Kidney epithelial cell (primary cell): Measurements from ENCODE around the gene PLEKHM3. TPM values are rescaled to one million over a fixed set of nuclear protein-coding genes. Genes with fewer than 3 reads are reported as not detected.

Source experiments
- DNase-seq: peaks from one replicate; pipeline ENCODE4 v3.0.0-alpha.2; 2010; ENCODE audit warnings: low read depth
- H3K27me3 ChIP-seq: 2 replicates; pipeline ENCODE4 v1.6.0; 2011; ENCODE audit warnings: low read length; ENCODE audit not compliant: control insufficient read depth, insufficient read depth
- H3K36me3 ChIP-seq: 2 replicates; pipeline ENCODE4 v1.5.1; 2011; ENCODE audit warnings: low read length; ENCODE audit not compliant: control insufficient read depth, insufficient read depth
- H3K4me3 ChIP-seq: 2 replicates; pipeline ENCODE4 v1.5.1; 2011; ENCODE audit warnings: low read depth, mild to moderate bottlenecking, control low read depth, low read length
- CTCF ChIP-seq: IDR thresholded peaks from 2 replicates; pipeline ENCODE4 v1.5.1; 2011; ENCODE audit warnings: mild to moderate bottlenecking, moderate library complexity, low read length, control low read depth, inconsistent platforms; ENCODE audit not compliant: insufficient read depth, poor library complexity, severe bottlenecking
- total RNA-seq: library from RNA; depleted of rRNA; stranded (reverse); fragments of >200 nt; gene quantifications from 2 replicates; pipeline ENCODE4 v1.2.3, GENCODE V29; 2015

PLEKHM3 gene
- total RNA-seq, 1 donor from 2014 or later, result 6.3 TPM

GRCh38 chr2:207831584-207832248 lies 193.6 kb downstream of the PLEKHM3 start:
- TF ChIP-seq CTCF, result no peak
- no peaks in the 10 kb centered on the region for H3K36me3 ChIP-seq
- no peak overlapping the region for H3K4me3 ChIP-seq
- no peaks in the 10 kb centered on the region for H3K27me3 ChIP-seq
- DNase-seq, result no peak

- Histone ChIP-seq H3K4me3 (no peak overlapping the region), H3K27me3 (no peaks in the 10 kb centered on the region), H3K36me3 (no peaks in the 10 kb centered on the region)
- no peak for DNase-seq
- no peak for TF ChIP-seq CTCF
Measured at GRCh38 chr2:207830778-207831438, 194.4 kb downstream of the PLEKHM3 start.

- no peaks in the 10 kb centered on the region for H3K27me3 ChIP-seq
- no peak for DNase-seq
- no peak for TF ChIP-seq CTCF
- H3K36me3 ChIP-seq, result no peaks in the 10 kb centered on the region
- no peak overlapping the region for H3K4me3 ChIP-seq
Measured at GRCh38 chr2:207828361-207829057, 196.8 kb downstream of the PLEKHM3 start.

GRCh38 chr2:207825978-207826377 lies 199.3 kb downstream of the PLEKHM3 start:
- TF ChIP-seq CTCF, result no peak
- Histone ChIP-seq H3K4me3 (no peak overlapping the region), H3K36me3 (no peaks in the 10 kb centered on the region), H3K27me3 (no peaks in the 10 kb centered on the region)
- no peak for DNase-seq

- H3K4me3 ChIP-seq, result no peak overlapping the region
- no peaks in the 10 kb centered on the region for H3K27me3 ChIP-seq
- DNase-seq, result no peak
- TF ChIP-seq CTCF, result no peak
- no peaks in the 10 kb centered on the region for H3K36me3 ChIP-seq
Measured at GRCh38 chr2:207825045-207825954, 200.0 kb downstream of the PLEKHM3 start.
